Mesothelial cell of epicardium (in vitro differentiated cells): ENCODE measurements around the gene IL31RA. TPM values are rescaled to one million over a fixed set of nuclear protein-coding genes. Genes with fewer than 3 reads are reported as not detected.

Experiments used
- DNase-seq, 2 experiments: peaks; one replicate each; pipeline ENCODE4 v3.0.0; 2021; ENCODE audit warnings: low spot score in 2 of 2; ENCODE audit not compliant: unreplicated experiment in 2 of 2
- H3K27ac Mint-ChIP-seq: 2 replicates; pipeline ENCODE4 v1.8.0; 2021; ENCODE audit warnings: mixed read lengths
- H3K27me3 Mint-ChIP-seq: 2 replicates; pipeline ENCODE4 v1.8.0; 2021; ENCODE audit warnings: low read depth, mixed read lengths
- H3K36me3 Mint-ChIP-seq: 2 replicates; pipeline ENCODE4 v1.8.0; 2021; ENCODE audit warnings: mixed read lengths
- H3K4me1 Mint-ChIP-seq: 2 replicates; pipeline ENCODE4 v1.8.0; 2021; ENCODE audit warnings: mixed read lengths
- H3K4me3 Mint-ChIP-seq: 2 replicates; pipeline ENCODE4 v1.8.0; 2021; ENCODE audit warnings: mild to moderate bottlenecking, moderate library complexity, mixed read lengths
- H3K9me3 Mint-ChIP-seq: 2 replicates; pipeline ENCODE4 v1.8.0; 2021; ENCODE audit warnings: mixed read lengths
- CTCF ChIP-seq: fragments of 200-600 bp; sonication (generic); IDR thresholded peaks from one replicate; pipeline ENCODE4 v1.5.0; 2021; ENCODE audit warnings: antibody characterized with exemption; ENCODE audit not compliant: unreplicated experiment
- total RNA-seq: library from RNA; stranded (reverse); gene quantifications from 3 replicates; pipeline ENCODE4 v1.2.1, GENCODE V29; 2021

IL31RA gene
- total RNA-seq, 1 donor from 2014 or later, result not detected

GRCh38 chr5:55841976-55842375 lies 9.2 kb upstream of the IL31RA start:
- no peaks in the 10 kb centered on the region for H3K4me1 Mint-ChIP-seq
- no peak for TF ChIP-seq CTCF
- H3K36me3 Mint-ChIP-seq, result no peaks in the 10 kb centered on the region
- no peak overlapping the region for H3K4me3 Mint-ChIP-seq
- peaks cover 27% of the 10 kb centered on the region for H3K9me3 Mint-ChIP-seq
- H3K27me3 Mint-ChIP-seq, result no peaks in the 10 kb centered on the region
- H3K27ac Mint-ChIP-seq, result no peak overlapping the region
- DNase-seq, result no peak

- Mint-ChIP-seq H3K4me1 (no peaks in the 10 kb centered on the region), H3K27me3 (no peaks in the 10 kb centered on the region), H3K9me3 (peaks cover 25% of the 10 kb centered on the region), H3K36me3 (no peaks in the 10 kb centered on the region), H3K4me3 (no peak overlapping the region), H3K27ac (no peak overlapping the region)
- no peak for DNase-seq
- no peak for TF ChIP-seq CTCF
These were observed 3.3 kb upstream of the IL31RA start for GRCh38 chr5:55847837-55848236.

- Mint-ChIP-seq H3K4me3 (no peak overlapping the region), H3K36me3 (no peaks in the 10 kb centered on the region), H3K27me3 (no peaks in the 10 kb centered on the region), H3K9me3 (peaks cover 18% of the 10 kb centered on the region), H3K27ac (no peak overlapping the region), H3K4me1 (peaks cover 9% of the 10 kb centered on the region)
- DNase-seq, result no peak
- TF ChIP-seq CTCF, result no peak
These were observed 2.4 kb upstream of the IL31RA start for GRCh38 chr5:55848783-55849182.

GRCh38 chr5:55851675-55851979 lies 470 bp downstream of the IL31RA start:
- Mint-ChIP-seq H3K27ac (no peak overlapping the region), H3K4me1 (peaks cover 9% of the 10 kb centered on the region), H3K27me3 (no peaks in the 10 kb centered on the region), H3K9me3 (no peaks in the 10 kb centered on the region), H3K36me3 (no peaks in the 10 kb centered on the region), H3K4me3 (no peak overlapping the region)
- no peak for DNase-seq
- no peak for TF ChIP-seq CTCF

GRCh38 chr5:55852503-55852902 lies 1.3 kb downstream of the IL31RA start:
- Mint-ChIP-seq H3K4me1 (peaks cover 9% of the 10 kb centered on the region), H3K4me3 (no peak overlapping the region), H3K36me3 (no peaks in the 10 kb centered on the region), H3K27ac (no peak overlapping the region), H3K27me3 (no peaks in the 10 kb centered on the region), H3K9me3 (no peaks in the 10 kb centered on the region)
- no peak for TF ChIP-seq CTCF
- no peak for DNase-seq

DNA sequence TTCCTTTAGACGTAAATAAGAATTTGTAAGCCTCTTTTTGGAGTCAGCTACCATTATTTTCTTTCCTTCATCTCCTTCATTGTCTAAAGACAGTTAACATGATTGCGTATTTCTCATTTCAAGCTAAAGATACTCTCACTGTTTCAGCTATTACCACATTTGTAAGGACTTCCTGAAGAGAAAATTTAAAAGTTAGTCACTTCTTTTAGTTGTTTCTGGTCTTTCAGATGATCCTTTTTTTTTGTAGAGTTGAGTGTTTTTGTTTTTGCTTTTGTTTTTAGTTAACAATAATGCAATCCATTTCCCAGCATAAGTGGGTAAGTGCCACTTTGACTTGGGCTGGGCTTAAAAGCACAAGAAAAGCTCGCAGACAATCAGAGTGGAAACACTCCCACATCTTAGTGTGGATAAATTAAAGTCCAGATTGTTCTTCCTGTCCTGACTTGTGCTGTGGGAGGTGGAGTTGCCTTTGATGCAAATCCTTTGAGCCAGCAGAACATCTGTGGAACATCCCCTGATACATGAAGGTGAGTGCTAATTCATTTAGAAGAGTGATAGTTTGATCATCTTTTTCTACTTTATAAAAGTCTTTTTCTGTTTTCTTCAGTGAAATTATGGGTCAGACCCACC lies 2.0 kb downstream of the IL31RA start:
- Mint-ChIP-seq H3K4me3 (no peak overlapping the region), H3K9me3 (no peaks in the 10 kb centered on the region), H3K27me3 (no peaks in the 10 kb centered on the region), H3K36me3 (no peaks in the 10 kb centered on the region), H3K27ac (peak overlapping the region; percentile 65), H3K4me1 (peaks cover 9% of the 10 kb centered on the region)
- DNase-seq, result no peak
- TF ChIP-seq CTCF, result no peak
